22Rv1 (cell line): ENCODE measurements around the gene CIRBP.

Experiments
- ZFX ChIP-seq: fragments of 450-650 bp; IDR thresholded peaks from 2 replicates; pipeline ENCODE4 v1.6.1; 2017; ENCODE audit warnings: antibody characterized with exemption, borderline replicate concordance
- TF ChIP-seq, protein P1 (sequence below): fragments of 450-650 bp; IDR thresholded peaks from 2 replicates; pipeline ENCODE4 v1.5.1; 2017; ENCODE audit warnings: mild to moderate bottlenecking

DNA sequence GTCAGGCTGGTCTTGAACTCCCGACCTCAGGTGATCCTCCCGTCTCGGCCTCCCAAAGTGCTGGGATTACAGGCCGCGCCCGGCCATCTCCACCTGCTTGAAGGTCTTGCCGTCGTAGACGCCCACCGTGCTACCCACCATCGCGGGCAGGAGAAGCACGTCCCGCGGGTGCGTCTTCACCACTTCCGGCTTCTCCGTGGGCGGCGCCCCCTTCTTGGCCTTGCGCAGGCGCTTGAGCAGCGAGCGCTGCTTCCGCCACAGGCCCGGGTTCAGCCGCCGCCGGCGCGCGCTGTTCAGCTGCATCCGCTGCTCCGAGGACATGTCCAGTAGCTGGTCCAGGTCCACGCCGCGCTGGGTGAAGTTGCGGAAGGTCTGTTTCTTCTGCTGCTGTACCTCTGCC is 38.2 kb downstream of the CIRBP start:
- TF ChIP-seq, protein P1, sequence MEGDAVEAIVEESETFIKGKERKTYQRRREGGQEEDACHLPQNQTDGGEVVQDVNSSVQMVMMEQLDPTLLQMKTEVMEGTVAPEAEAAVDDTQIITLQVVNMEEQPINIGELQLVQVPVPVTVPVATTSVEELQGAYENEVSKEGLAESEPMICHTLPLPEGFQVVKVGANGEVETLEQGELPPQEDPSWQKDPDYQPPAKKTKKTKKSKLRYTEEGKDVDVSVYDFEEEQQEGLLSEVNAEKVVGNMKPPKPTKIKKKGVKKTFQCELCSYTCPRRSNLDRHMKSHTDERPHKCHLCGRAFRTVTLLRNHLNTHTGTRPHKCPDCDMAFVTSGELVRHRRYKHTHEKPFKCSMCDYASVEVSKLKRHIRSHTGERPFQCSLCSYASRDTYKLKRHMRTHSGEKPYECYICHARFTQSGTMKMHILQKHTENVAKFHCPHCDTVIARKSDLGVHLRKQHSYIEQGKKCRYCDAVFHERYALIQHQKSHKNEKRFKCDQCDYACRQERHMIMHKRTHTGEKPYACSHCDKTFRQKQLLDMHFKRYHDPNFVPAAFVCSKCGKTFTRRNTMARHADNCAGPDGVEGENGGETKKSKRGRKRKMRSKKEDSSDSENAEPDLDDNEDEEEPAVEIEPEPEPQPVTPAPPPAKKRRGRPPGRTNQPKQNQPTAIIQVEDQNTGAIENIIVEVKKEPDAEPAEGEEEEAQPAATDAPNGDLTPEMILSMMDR, result no peak
- no peak for TF ChIP-seq ZFX
